Coronary artery (tissue), 2 donors: ENCODE measurements around the gene LMOD2.
A peak's percentile ranks its signal among the peaks of the same experiment; 100 is the strongest.

Experiments
- DNase-seq: peaks from one replicate; pipeline ENCODE4 v3.0.0-alpha.2; 2017; ENCODE audit warnings: low spot score
- H3K27ac ChIP-seq, 2 donors: fragments of 200-600 bp; sonication (generic); one replicate each; pipeline ENCODE4 v1.5.1; 2016 to 2019
- H3K4me3 ChIP-seq: fragments of 200-600 bp; sonication (generic); 2 replicates; pipeline ENCODE4 v1.5.1; 2016; ENCODE audit warnings: mild to moderate bottlenecking, moderate library complexity
- TF ChIP-seq, protein P1 (sequence below): fragments of 200-600 bp; sonication (generic); IDR thresholded peaks from one replicate; pipeline ENCODE4 v1.5.1; 2019; ENCODE audit warnings: antibody characterized with exemption

LMOD2 gene

DNA sequence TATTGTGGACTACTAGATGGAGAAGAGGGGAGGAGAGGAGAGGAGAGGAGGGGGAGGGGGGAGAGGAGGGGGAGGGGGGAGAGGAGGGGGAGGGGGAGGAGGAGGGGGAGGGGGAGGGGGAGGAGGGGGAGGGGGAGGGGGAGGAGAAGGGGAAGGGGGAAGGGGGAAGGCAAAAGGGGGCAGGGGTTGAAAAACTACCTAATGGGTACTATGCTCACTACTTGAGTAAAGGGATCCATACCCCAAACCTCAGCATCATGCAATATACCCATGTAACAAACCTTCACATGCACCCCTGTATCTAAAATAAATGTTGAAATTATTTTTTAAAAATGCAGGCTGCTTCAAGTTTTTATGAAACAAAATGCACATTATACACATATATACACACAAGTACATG is 15.1 kb upstream of the LMOD2 start:
- Histone ChIP-seq H3K27ac (no peak overlapping the region), H3K4me3 (no peak overlapping the region)
- TF ChIP-seq, protein P1, sequence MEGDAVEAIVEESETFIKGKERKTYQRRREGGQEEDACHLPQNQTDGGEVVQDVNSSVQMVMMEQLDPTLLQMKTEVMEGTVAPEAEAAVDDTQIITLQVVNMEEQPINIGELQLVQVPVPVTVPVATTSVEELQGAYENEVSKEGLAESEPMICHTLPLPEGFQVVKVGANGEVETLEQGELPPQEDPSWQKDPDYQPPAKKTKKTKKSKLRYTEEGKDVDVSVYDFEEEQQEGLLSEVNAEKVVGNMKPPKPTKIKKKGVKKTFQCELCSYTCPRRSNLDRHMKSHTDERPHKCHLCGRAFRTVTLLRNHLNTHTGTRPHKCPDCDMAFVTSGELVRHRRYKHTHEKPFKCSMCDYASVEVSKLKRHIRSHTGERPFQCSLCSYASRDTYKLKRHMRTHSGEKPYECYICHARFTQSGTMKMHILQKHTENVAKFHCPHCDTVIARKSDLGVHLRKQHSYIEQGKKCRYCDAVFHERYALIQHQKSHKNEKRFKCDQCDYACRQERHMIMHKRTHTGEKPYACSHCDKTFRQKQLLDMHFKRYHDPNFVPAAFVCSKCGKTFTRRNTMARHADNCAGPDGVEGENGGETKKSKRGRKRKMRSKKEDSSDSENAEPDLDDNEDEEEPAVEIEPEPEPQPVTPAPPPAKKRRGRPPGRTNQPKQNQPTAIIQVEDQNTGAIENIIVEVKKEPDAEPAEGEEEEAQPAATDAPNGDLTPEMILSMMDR: no peak
- DNase-seq: no peak

DNA sequence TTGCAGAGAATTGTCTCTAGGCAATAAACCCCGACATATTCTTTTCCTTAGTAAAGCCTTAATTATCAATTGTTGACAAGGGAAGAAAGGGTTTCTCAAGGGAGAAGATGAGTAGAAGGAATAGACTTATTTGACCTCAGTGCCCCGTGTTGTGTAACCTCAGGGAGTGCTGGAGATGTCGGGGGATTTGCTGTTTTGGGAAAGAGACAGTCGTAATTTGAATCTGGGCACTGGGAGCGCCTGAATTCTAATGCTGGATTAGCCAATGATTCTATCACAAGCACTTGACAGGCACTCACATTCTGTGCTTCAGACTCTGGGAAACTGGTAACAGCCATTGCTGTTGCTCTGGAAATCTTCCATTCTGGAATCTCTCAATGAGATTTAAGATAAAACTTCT is 13.8 kb upstream of the LMOD2 start:
- no peak overlapping the region for H3K27ac ChIP-seq
- no peak for DNase-seq
- TF ChIP-seq, protein P1: no peak
- no peak overlapping the region for H3K4me3 ChIP-seq

DNA sequence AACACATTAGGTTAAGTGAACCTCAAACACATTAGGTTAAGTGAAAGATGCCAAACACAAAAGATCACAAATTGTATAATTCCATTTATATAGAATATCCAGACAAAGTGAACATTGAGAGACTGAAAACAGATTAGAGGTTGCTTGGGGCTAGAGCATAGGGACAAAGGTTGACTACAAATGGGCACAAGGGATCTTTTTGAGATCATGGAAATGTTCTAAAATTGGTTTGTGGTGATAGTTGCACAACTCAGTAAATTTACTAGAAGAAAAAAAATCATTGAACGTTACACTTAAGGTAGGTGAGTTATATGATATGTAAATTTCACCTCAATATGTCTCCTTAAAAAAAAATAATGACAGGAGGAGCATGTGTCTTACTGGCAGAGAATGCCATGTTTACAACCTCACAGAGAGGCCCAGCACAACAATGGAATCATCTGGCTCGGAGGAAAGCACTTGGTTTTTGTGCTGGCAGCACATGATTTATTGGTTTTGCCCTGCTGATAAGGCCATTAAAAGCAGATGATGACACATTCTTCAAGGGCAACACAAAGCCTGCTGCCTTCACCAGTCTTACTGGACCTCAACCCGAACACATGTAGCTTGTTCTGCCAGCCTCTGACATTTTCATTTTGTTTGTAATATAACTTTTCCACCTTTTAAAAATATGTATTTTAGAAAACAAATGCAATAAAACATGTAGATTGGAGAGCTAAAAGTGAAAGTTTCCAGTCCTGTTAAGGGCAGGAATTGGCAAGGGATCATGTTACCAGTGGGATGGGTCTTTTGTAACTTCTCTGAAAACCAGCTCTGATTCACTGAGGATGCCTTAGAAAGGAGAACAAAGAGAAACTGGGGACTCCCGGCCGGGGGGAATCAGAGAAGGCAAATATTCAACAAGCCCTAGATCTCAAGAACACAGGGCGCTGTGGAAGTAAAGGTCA is 11.9 kb upstream of the LMOD2 start:
- Histone ChIP-seq H3K4me3 (peak overlapping the region; percentile 51), H3K27ac (no peak overlapping the region)
- DNase-seq: no peak
- TF ChIP-seq, protein P1: no peak

DNA sequence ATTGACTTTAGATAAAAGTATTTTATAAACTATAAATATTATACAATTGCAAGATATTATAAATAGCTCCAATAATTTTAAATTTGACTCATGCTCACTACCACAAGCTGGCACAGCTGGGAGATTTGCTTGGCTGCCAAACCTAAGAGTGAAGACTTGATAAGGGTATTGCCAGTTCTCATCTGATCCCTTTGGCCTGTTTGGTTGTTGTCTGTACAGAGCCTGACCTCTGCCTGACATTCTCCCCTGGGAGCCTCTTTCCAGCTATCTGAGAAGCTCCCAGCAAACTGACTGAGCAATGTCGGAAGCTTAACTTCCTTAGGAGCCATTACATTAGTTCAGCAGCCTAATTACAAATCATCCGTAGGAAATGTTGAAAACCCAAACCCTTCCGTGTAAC is 10.2 kb upstream of the LMOD2 start:
- no peak for DNase-seq
- Histone ChIP-seq H3K4me3 (no peak overlapping the region), H3K27ac (no peak overlapping the region)
- TF ChIP-seq, protein P1: no peak

DNA sequence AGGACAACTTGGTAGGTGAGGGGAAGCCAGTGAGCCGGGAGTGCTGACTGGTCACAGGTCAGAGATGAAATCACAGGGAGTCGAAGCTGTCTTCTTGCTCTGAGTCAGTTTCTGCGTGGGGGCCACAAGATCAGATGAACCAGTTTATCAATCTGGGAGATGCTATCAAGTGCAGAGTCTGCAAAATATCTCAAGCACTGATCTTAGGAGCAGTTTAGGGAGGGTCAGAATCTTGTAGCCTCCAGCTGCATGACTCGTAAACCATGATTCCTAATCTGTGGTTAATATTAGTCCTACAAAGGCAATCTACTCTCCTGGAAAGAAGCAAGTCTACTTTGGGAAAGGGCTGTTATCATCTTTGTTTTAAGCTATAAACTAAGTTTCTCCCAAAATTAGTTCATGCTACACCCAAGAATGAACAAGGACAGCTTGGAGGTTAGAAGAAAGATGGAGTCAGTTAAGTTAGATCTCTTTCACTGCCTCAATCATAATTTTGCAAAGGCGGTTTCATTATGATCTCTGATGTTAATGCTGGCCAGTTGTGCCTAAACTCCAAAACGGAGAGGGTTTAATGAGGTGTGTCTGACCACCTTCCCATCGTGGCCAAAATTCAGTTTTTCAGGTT is 8.4 kb upstream of the LMOD2 start:
- no peak for DNase-seq
- no peak overlapping the region for H3K27ac ChIP-seq
- no peak overlapping the region for H3K4me3 ChIP-seq
- TF ChIP-seq, protein P1: no peak

DNA sequence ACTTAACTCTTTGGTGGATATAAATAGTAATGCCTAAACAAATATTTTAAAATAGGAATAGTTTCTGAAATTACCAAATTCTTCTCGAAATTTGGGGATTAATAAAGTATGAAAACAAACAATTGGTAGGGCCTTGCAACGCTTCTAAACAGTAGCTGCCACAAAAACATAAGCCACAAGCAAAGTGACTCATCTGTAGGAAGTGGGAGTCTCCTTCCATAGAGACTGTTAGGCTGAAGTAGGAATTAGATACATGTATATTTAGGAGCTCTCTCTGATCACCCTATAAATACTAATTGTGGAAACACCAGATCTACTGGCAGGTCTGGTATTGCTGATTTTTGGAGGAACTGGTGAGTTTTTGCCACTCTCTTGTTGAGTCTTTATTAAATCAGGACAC is 5.7 kb upstream of the LMOD2 start:
- no peak overlapping the region for H3K27ac ChIP-seq
- H3K4me3 ChIP-seq: no peak overlapping the region
- TF ChIP-seq, protein P1: no peak
- no peak for DNase-seq
